SJSA1 (cell line): ENCODE measurements around the gene SLC35G2. TPM values are rescaled to one million over a fixed set of nuclear protein-coding genes. Genes with fewer than 3 reads are reported as not detected.
"Not testable (repeated sequence)": the region's sequence is repeated elsewhere in the genome, so short reads cannot be mapped to it uniquely, and the experiment has no call there.

Experiments used
- DNase-seq, 2 experiments: peaks; one replicate each; pipeline ENCODE4 v3.0.0-alpha.2; 2015 to 2020; ENCODE audit warnings: low spot score in 2 of 2, low read depth in 1 of 2
- H3K27ac ChIP-seq: fragments of 250-450 bp; sonication (Bioruptor Pico); 2 replicates; pipeline ENCODE4 v1.5.1; 2020; ENCODE audit warnings: mild to moderate bottlenecking, moderate library complexity
- H3K27me3 ChIP-seq: fragments of 250-450 bp; sonication (Bioruptor Pico); replicated peaks from 2 replicates; pipeline ENCODE4 v1.5.1; 2020; ENCODE audit warnings: mild to moderate bottlenecking, moderate library complexity
- H3K36me3 ChIP-seq: fragments of 250-450 bp; sonication (Bioruptor Pico); 2 replicates; pipeline ENCODE4 v1.5.1; 2020; ENCODE audit warnings: mild to moderate bottlenecking
- H3K4me1 ChIP-seq: fragments of 250-450 bp; sonication (Bioruptor Pico); replicated peaks from 2 replicates; pipeline ENCODE4 v1.6.1; 2021; ENCODE audit warnings: mild to moderate bottlenecking
- H3K4me3 ChIP-seq: fragments of 250-450 bp; sonication (Bioruptor Pico); 2 replicates; pipeline ENCODE4 v1.5.1; 2020; ENCODE audit warnings: mild to moderate bottlenecking
- H3K9me3 ChIP-seq: fragments of 250-450 bp; sonication (Bioruptor Pico); replicated peaks from 2 replicates; pipeline ENCODE4 v1.5.1; 2020; ENCODE audit warnings: mild to moderate bottlenecking
- total RNA-seq: library from RNA; depleted of rRNA; stranded (reverse); fragments of >200 nt; shearing (Covaris generic); gene quantifications from 2 replicates; pipeline ENCODE4 v1.2.3, GENCODE V29; 2014; rRNA removed

Gene SLC35G2
- total RNA-seq, result 29.0 and 39.4 TPM in 2 replicates

- peak; percentile 80 to 82 for DNase-seq
- Histone ChIP-seq H3K27me3 (no peaks in the 10 kb centered on the region), H3K9me3 (peaks cover 2% of the 10 kb centered on the region; the same call in 1 of the 2 replicates), H3K4me1 (peaks cover 30% of the 10 kb centered on the region), H3K27ac (peak within 1 kb of the TSS; percentile 91), H3K36me3 (peaks cover 17% of the 10 kb centered on the region), H3K4me3 (peak within 1 kb of the TSS; percentile 79)
These were observed at the start of gene SLC35G2 for GRCh38 chr3:136818769-136819391. SLC35G2 (plus strand) TSS chr3:136819126; CDS start chr3:136854461, 35,335 bp downstream.

GRCh38 chr3:136772709-136773108 is 46.2 kb upstream of the SLC35G2 start:
- H3K27me3 ChIP-seq, result no peaks in the 10 kb centered on the region
- no peak for DNase-seq
- no peak overlapping the region for H3K4me3 ChIP-seq
- no peaks in the 10 kb centered on the region for H3K4me1 ChIP-seq
- H3K9me3 ChIP-seq, result no peaks in the 10 kb centered on the region
- H3K36me3 ChIP-seq, result no peaks in the 10 kb centered on the region
- H3K27ac ChIP-seq, result no peak overlapping the region

- Histone ChIP-seq H3K4me3 (no peak overlapping the region), H3K4me1 (peaks cover 16% of the 10 kb centered on the region), H3K27me3 (no peaks in the 10 kb centered on the region), H3K27ac (no peak overlapping the region), H3K9me3 (no peaks in the 10 kb centered on the region), H3K36me3 (no peaks in the 10 kb centered on the region)
- peak in 1 of 2 experiments; percentile 11 for DNase-seq
These were observed 40.1 kb upstream of the SLC35G2 start for GRCh38 chr3:136778865-136779264.

- Histone ChIP-seq H3K4me1 (peaks cover 33% of the 10 kb centered on the region), H3K9me3 (no peaks in the 10 kb centered on the region), H3K36me3 (no peaks in the 10 kb centered on the region), H3K4me3 (no peak overlapping the region), H3K27me3 (no peaks in the 10 kb centered on the region), H3K27ac (no peak overlapping the region)
- no peak for DNase-seq
These were observed 38.2 kb upstream of the SLC35G2 start for GRCh38 chr3:136780741-136781140.

- DNase-seq, result peak; percentile 65 to 74
- H3K9me3 ChIP-seq, result no peaks in the 10 kb centered on the region
These were observed 35.2 kb upstream of the SLC35G2 start for GRCh38 chr3:136783708-136784191.

GRCh38 chr3:136787349-136787748 is 31.6 kb upstream of the SLC35G2 start:
- H3K36me3 ChIP-seq, result no peaks in the 10 kb centered on the region
- H3K9me3 ChIP-seq, result no peaks in the 10 kb centered on the region
- DNase-seq, result peak in 1 of 2 experiments; percentile 38
- peak overlapping the region; percentile 94 for H3K27ac ChIP-seq
- peaks cover 52% of the 10 kb centered on the region for H3K4me1 ChIP-seq
- H3K4me3 ChIP-seq, result no peak overlapping the region
- H3K27me3 ChIP-seq, result no peaks in the 10 kb centered on the region

More at GRCh38 chr3:136783708-136784191, 35.2 kb upstream of the SLC35G2 start:
- Histone ChIP-seq H3K36me3 (no peaks in the 10 kb centered on the region), H3K27ac (peak overlapping the region; percentile 9; the same call in 1 of the 2 replicates), H3K4me1 (peaks cover 52% of the 10 kb centered on the region), H3K4me3 (no peak overlapping the region), H3K27me3 (no peaks in the 10 kb centered on the region)

- Histone ChIP-seq H3K9me3 (no peaks in the 10 kb centered on the region), H3K4me3 (no peak overlapping the region), H3K27ac (peak overlapping the region; percentile 94; the same call in 1 of the 2 replicates), H3K36me3 (no peaks in the 10 kb centered on the region), H3K4me1 (peaks cover 50% of the 10 kb centered on the region), H3K27me3 (no peaks in the 10 kb centered on the region)
- no peak for DNase-seq
These were observed 30.8 kb upstream of the SLC35G2 start for GRCh38 chr3:136788154-136788553.

- H3K4me3 ChIP-seq, result no peak overlapping the region
- no peak for DNase-seq
- H3K36me3 ChIP-seq, result no peaks in the 10 kb centered on the region
- H3K27ac ChIP-seq, result no peak overlapping the region
- no peaks in the 10 kb centered on the region for H3K9me3 ChIP-seq
- H3K4me1 ChIP-seq, result peaks cover 33% of the 10 kb centered on the region
- no peaks in the 10 kb centered on the region for H3K27me3 ChIP-seq
These were observed 28.9 kb upstream of the SLC35G2 start for GRCh38 chr3:136789976-136790375.

- H3K4me3 ChIP-seq, result no peak overlapping the region
These were observed 28.1 kb upstream of the SLC35G2 start for GRCh38 chr3:136790786-136791185.

GRCh38 chr3:136792556-136793330 is 26.2 kb upstream of the SLC35G2 start:
- no peaks in the 10 kb centered on the region for H3K9me3 ChIP-seq
- H3K27me3 ChIP-seq, result no peaks in the 10 kb centered on the region
- no peak for DNase-seq
- no peak overlapping the region for H3K27ac ChIP-seq
- no peaks in the 10 kb centered on the region for H3K36me3 ChIP-seq
- H3K4me3 ChIP-seq, result no peak overlapping the region
- peaks cover 10% of the 10 kb centered on the region for H3K4me1 ChIP-seq

More at GRCh38 chr3:136790786-136791185, 28.1 kb upstream of the SLC35G2 start:
- Histone ChIP-seq H3K27me3 (no peaks in the 10 kb centered on the region), H3K27ac (no peak overlapping the region), H3K4me1 (peaks cover 25% of the 10 kb centered on the region), H3K9me3 (no peaks in the 10 kb centered on the region), H3K36me3 (no peaks in the 10 kb centered on the region)
- no peak for DNase-seq

GRCh38 chr3:136801146-136801545 is 17.8 kb upstream of the SLC35G2 start:
- H3K4me3 ChIP-seq, H3K27me3 ChIP-seq, H3K36me3 ChIP-seq, H3K9me3 ChIP-seq: not testable (repeated sequence)
- Histone ChIP-seq H3K27ac (peak overlapping the region; percentile 36; the same call in 1 of the 2 replicates), H3K4me1 (peaks cover 24% of the 10 kb centered on the region)
- peak in 1 of 2 experiments; percentile 13 for DNase-seq

- peaks cover 24% of the 10 kb centered on the region for H3K4me1 ChIP-seq
- no peaks in the 10 kb centered on the region for H3K9me3 ChIP-seq
- peak overlapping the region; percentile 36 for H3K27ac ChIP-seq
- no peaks in the 10 kb centered on the region for H3K27me3 ChIP-seq
- H3K4me3 ChIP-seq, result no peak overlapping the region
- peak in 1 of 2 experiments; percentile 61 for DNase-seq
- H3K36me3 ChIP-seq, result no peaks in the 10 kb centered on the region
These were observed 16.4 kb upstream of the SLC35G2 start for GRCh38 chr3:136802481-136802996.

- Histone ChIP-seq H3K9me3 (no peaks in the 10 kb centered on the region), H3K27ac (no peak overlapping the region), H3K36me3 (no peaks in the 10 kb centered on the region), H3K27me3 (no peaks in the 10 kb centered on the region), H3K4me3 (no peak overlapping the region), H3K4me1 (peaks cover 24% of the 10 kb centered on the region)
- DNase-seq, result no peak
These were observed 14.8 kb upstream of the SLC35G2 start for GRCh38 chr3:136804141-136804540.

GRCh38 chr3:136804813-136805212 is 14.1 kb upstream of the SLC35G2 start:
- no peak for DNase-seq
- Histone ChIP-seq H3K27me3 (no peaks in the 10 kb centered on the region), H3K4me3 (no peak overlapping the region), H3K4me1 (peaks cover 24% of the 10 kb centered on the region), H3K9me3 (no peaks in the 10 kb centered on the region), H3K27ac (no peak overlapping the region), H3K36me3 (no peaks in the 10 kb centered on the region)
